HepG2 (cell line): ENCODE measurements around the gene AGPAT3. TPM values are rescaled to one million over a fixed set of nuclear protein-coding genes. Genes with fewer than 3 reads are reported as not detected.

Experiments
- ARNT ChIP-seq: fragments of 450-650 bp; IDR thresholded peaks from 2 replicates; pipeline ENCODE4 v1.6.1; 2017
- ARNTL ChIP-seq: sonication (generic); formaldehyde crosslinking; IDR thresholded peaks from 2 replicates; pipeline ENCODE4 v1.4.0; 2020; ENCODE audit warnings: mild to moderate bottlenecking, missing genetic modification reagents
- CBX5 ChIP-seq: sonication (generic); formaldehyde crosslinking; IDR thresholded peaks from 2 replicates; pipeline ENCODE4 v1.4.0; 2020; ENCODE audit warnings: missing genetic modification reagents, borderline replicate concordance
- FOXC1 ChIP-seq: sonication (generic); formaldehyde crosslinking; IDR thresholded peaks from 2 replicates; pipeline ENCODE4 v1.8.0; 2022; ENCODE audit warnings: mild to moderate bottlenecking, missing genetic modification reagents, borderline replicate concordance
- KDM1A ChIP-seq: IDR thresholded peaks from 2 replicates; pipeline ENCODE4 v1.6.1; 2016; ENCODE audit warnings: missing compliant biosample characterization
- NFE2L2 ChIP-seq: fragments of 150-350 bp; IDR thresholded peaks from 2 replicates; pipeline ENCODE4 v1.6.1; 2014; ENCODE audit warnings: low read length
- NR2F6 ChIP-seq, 2 experiments: IDR thresholded peaks; 2 replicates each; pipeline ENCODE4 v1.6.1; 2016; ENCODE audit warnings: antibody characterized with exemption in 1 of 2, mild to moderate bottlenecking in 1 of 2
- NR3C1 ChIP-seq: sonication (generic); formaldehyde crosslinking; IDR thresholded peaks from 2 replicates; pipeline ENCODE4 v1.4.0; 2020; ENCODE audit warnings: missing genetic modification reagents
- PLRG1 ChIP-seq: fragments of 450-650 bp; conservative IDR thresholded peaks from 2 replicates; pipeline ENCODE4 v1.6.1; 2016
- SMYD3 ChIP-seq: sonication (generic); formaldehyde crosslinking; IDR thresholded peaks from 2 replicates; pipeline ENCODE4 v1.8.1; 2023; ENCODE audit warnings: mild to moderate bottlenecking, missing genetic modification reagents
- SOX6 ChIP-seq, 2 experiments: fragments of 450-650 bp in 1 of 2; sonication (generic) in 1 of 2; formaldehyde crosslinking in 1 of 2; IDR thresholded peaks; 2 replicates each; pipeline versions ENCODE4 v1.4.0 to v1.6.1; 2017 to 2020; ENCODE audit warnings: antibody characterized with exemption in 1 of 2, mild to moderate bottlenecking in 1 of 2, missing genetic modification reagents in 1 of 2
- SRSF1 ChIP-seq: fragments of 200-400 bp; formaldehyde crosslinking; optimal IDR thresholded peaks from 2 replicates; pipeline ENCODE3; 2017; ENCODE audit warnings: mild to moderate bottlenecking, low read depth, low read length, moderate library complexity
- ZBTB21 ChIP-seq: sonication (generic); formaldehyde crosslinking; IDR thresholded peaks from 2 replicates; pipeline ENCODE4 v1.4.0; 2020; ENCODE audit warnings: missing genetic modification reagents
- ZC3H13 ChIP-seq: sonication (generic); formaldehyde crosslinking; IDR thresholded peaks from 2 replicates; pipeline ENCODE4 v1.8.1; 2023; ENCODE audit warnings: mild to moderate bottlenecking, missing genetic modification reagents, moderate library complexity
- ZNF333 ChIP-seq: sonication (generic); formaldehyde crosslinking; IDR thresholded peaks from 2 replicates; pipeline ENCODE4 v1.4.0; 2020; ENCODE audit warnings: mild to moderate bottlenecking, missing genetic modification reagents, borderline replicate concordance
- ZNF547 ChIP-seq: sonication (generic); formaldehyde crosslinking; IDR thresholded peaks from 2 replicates; pipeline ENCODE4 v1.5.1; 2020; ENCODE audit warnings: mild to moderate bottlenecking, missing genetic modification reagents
- ZNF672 ChIP-seq: sonication (generic); formaldehyde crosslinking; IDR thresholded peaks from 2 replicates; pipeline ENCODE4 v1.8.1; 2022; ENCODE audit warnings: missing genetic modification reagents
- ZNF7 ChIP-seq: IDR thresholded peaks from 2 replicates; pipeline ENCODE4 v1.6.1; 2016; ENCODE audit warnings: missing biosample characterization, missing genetic modification reagents
- ZNF75D ChIP-seq: sonication (generic); formaldehyde crosslinking; IDR thresholded peaks from 2 replicates; pipeline ENCODE4 v1.8.1; 2023; ENCODE audit warnings: missing genetic modification reagents, mild to moderate bottlenecking, borderline replicate concordance
- ZNF878 ChIP-seq: sonication (generic); formaldehyde crosslinking; IDR thresholded peaks from 2 replicates; pipeline ENCODE4 v1.8.1; 2023; ENCODE audit warnings: mild to moderate bottlenecking, missing genetic modification reagents, moderate library complexity
- ZSCAN22 ChIP-seq: sonication (generic); formaldehyde crosslinking; IDR thresholded peaks from 2 replicates; pipeline ENCODE4 v1.4.0; 2020; ENCODE audit warnings: mild to moderate bottlenecking, missing genetic modification reagents
- polyA plus RNA-seq, 8 experiments: library from polyadenylated mRNA; depleted of rRNA in 3 of 8; stranded (reverse) in 7 of 8; unstranded in 1 of 8; fragments of >200 nt; fragmentation: Illumina TruSeq in 4 of 8; extraction: Trizol in 4 of 8; gene quantifications; 2 replicates each; pipeline versions ENCODE4 v1.2.1 to v1.2.3, GENCODE V29; 2011 to 2016; ENCODE audit warnings: low read depth in 4 of 8, missing spikeins in 1 of 8, mixed read lengths in 1 of 8; ENCODE audit not compliant: insufficient read depth in 1 of 8
- total RNA-seq, 5 experiments: library from RNA; depleted of rRNA; stranded (reverse); fragments of >200 nt; fragmentation: Illumina TruSeq; extraction: Trizol; gene quantifications; 2 replicates each; pipeline ENCODE4 v1.2.3, GENCODE V29; 2016; ENCODE audit warnings: low read depth in 1 of 5
- TF ChIP-seq, protein P1 (sequence below): sonication (generic); formaldehyde crosslinking; IDR thresholded peaks from 2 replicates; pipeline ENCODE4 v1.5.1; 2020; ENCODE audit warnings: mild to moderate bottlenecking, moderate library complexity, missing genetic modification reagents
- TF ChIP-seq, protein P2 (sequence below): sonication (generic); formaldehyde crosslinking; IDR thresholded peaks from 2 replicates; pipeline ENCODE4 v1.4.0; 2020; ENCODE audit warnings: mild to moderate bottlenecking, missing genetic modification reagents

Gene AGPAT3
- total and polyA plus RNA-seq, 2 of the 13 experiments (the other 11 are each of a cell fraction or from before 2014, with no cell fraction given), result 32.2 to 54.4 TPM

DNA sequence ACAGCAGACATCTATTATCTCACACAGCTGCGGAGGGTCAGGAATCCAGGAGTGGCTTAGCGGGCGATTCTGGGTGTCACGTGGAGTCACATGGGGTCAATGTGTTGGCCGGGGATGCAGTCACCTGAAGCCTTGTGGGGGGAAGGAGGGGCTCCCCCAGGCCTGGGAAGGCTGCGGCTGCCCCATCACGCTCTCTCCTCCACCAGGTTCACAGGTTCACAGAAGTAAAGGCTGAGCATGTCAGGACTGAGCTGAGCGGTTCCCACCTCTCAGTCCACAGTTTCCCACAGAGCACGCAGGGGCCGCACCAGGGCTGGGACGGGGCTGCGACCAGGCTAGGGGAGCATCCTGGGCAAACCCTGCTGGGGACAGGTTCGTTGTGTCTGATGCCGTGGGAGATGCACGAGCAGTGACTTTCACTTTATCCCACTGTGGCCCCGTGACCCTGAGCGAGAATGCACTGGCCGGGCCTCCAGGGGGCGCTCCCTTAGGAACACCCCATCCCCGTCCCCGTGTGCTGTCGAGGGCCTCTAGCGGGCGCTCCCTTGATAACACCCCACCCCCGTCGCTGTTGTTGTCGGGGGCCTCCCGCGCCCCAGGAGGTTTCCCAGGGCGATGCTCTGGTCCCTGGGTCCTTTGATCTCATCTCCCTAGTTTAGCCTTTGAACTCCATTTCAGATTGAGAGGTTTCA is 73.9 kb downstream of the AGPAT3 start (continued):
- TF ChIP-seq FOXC1 (no peak), ZNF547 (CRISPR knock-in tag) (no peak), NR2F6 (IDR thresholded peaks at IDR 0.05) (peak; percentile 67), NR2F6 (CRISPR knock-in tag; IDR thresholded peaks at IDR 0.05) (peak; percentile 81), CBX5 (CRISPR knock-in tag) (no peak), KDM1A (peak; percentile 13; the same call in 1 of the 2 replicates), ARNTL (peak; percentile 87; the same call in 1 of the 2 replicates), PLRG1 (no peak), ARNT (no peak), ZNF7 (no peak), NR3C1 (CRISPR knock-in tag) (no peak), SRSF1 (no peak), NFE2L2 (peak; percentile 28; the same call in 1 of the 2 replicates), ZNF878 (CRISPR knock-in tag) (no peak), SOX6 (IDR thresholded peaks at IDR 0.05) (no peak), SOX6 (CRISPR knock-in tag; IDR thresholded peaks at IDR 0.05) (peak; percentile 74), ZC3H13 (CRISPR knock-in tag) (no peak), ZSCAN22 (CRISPR knock-in tag) (no peak), ZNF672 (CRISPR knock-in tag) (no peak), ZBTB21 (no peak), SMYD3 (CRISPR knock-in tag) (no peak), ZNF333 (CRISPR knock-in tag) (peak; percentile 62; the same call in 1 of the 2 replicates), ZNF75D (CRISPR knock-in tag) (no peak)
- TF ChIP-seq, protein P1, sequence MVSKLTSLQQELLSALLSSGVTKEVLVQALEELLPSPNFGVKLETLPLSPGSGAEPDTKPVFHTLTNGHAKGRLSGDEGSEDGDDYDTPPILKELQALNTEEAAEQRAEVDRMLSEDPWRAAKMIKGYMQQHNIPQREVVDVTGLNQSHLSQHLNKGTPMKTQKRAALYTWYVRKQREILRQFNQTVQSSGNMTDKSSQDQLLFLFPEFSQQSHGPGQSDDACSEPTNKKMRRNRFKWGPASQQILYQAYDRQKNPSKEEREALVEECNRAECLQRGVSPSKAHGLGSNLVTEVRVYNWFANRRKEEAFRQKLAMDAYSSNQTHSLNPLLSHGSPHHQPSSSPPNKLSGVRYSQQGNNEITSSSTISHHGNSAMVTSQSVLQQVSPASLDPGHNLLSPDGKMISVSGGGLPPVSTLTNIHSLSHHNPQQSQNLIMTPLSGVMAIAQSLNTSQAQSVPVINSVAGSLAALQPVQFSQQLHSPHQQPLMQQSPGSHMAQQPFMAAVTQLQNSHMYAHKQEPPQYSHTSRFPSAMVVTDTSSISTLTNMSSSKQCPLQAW (CRISPR knock-in tag), result peak; percentile 65; the same call in 1 of the 2 replicates
- TF ChIP-seq, protein P2, sequence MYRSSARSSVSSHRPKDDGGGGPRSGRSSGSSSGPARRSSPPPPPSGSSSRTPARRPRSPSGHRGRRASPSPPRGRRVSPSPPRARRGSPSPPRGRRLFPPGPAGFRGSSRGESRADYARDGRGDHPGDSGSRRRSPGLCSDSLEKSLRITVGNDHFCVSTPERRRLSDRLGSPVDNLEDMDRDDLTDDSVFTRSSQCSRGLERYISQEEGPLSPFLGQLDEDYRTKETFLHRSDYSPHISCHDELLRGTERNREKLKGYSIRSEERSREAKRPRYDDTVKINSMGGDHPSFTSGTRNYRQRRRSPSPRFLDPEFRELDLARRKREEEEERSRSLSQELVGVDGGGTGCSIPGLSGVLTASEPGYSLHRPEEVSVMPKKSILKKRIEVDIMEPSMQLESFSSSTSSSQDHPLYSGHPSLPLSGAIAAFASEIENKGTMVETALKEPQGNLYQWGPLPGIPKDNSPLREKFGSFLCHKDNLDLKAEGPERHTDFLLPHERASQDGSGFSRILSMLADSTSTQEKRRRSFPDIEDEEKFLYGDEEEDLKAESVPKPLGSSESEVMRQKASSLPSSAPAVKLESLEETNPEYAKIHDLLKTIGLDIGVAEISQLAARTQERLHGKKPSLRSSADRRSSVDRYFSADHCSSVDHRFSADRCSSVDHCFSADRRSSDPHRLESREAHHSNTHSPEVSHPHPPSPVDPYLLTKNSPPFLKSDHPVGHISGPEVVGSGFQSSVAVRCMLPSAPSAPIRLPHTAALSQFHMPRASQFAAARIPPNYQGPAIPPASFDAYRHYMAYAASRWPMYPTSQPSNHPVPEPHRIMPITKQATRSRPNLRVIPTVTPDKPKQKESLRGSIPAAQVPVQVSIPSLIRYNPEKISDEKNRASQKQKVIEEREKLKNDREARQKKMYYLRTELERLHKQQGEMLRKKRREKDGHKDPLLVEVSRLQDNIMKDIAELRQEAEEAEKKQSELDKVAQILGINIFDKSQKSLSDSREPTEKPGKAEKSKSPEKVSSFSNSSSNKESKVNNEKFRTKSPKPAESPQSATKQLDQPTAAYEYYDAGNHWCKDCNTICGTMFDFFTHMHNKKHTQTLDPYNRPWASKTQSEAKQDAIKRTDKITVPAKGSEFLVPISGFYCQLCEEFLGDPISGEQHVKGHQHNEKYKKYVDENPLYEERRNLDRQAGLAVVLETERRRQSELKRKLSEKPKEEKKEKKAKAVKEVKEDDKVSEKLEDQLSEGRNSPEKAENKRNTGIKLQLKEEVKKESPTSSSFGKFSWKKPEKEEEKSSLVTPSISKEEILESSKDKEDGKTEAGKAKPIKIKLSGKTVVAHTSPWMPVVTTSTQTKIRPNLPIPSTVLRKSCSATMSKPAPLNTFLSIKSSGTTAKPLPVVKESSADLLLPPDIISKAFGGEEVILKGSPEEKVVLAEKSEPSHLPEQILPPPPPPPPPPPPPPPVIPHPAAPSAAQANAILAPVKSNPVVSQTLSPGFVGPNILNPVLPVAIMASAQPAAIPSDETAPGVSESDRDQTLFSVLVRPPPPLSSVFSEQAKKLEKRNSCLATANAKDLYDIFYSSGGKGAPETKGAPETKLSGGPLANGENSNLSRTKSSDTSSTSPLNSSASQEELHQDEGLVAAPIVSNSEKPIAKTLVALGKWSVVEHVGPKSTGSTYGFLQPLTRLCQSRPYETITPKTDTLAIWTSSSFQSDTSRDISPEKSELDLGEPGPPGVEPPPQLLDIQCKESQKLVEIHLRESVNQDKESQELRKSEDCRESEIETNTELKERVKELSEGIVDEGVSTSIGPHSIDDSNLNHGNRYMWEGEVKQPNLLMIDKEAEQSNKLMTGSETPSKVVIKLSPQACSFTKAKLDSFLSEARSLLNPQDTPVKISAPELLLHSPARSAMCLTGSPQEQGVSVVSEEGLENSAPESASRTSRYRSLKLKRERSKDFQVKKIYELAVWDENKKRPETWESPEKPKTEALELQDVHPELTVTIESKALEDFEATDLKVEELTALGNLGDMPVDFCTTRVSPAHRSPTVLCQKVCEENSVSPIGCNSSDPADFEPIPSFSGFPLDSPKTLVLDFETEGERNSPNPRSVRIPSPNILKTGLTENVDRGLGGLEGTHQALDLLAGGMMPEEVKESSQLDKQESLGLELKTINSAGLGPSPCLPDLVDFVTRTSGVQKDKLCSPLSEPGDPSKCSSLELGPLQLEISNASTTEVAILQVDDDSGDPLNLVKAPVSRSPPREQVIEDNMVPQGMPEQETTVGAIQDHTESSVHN (CRISPR knock-in tag), result no peak
